Adrenal gland (tissue), 12 donors: ENCODE measurements around the gene IQCC. TPM values are rescaled to one million over a fixed set of nuclear protein-coding genes. Genes with fewer than 3 reads are reported as not detected.
A peak's percentile ranks its signal among the peaks of the same experiment; 100 is the strongest.

ENCODE experiments used
- DNase-seq, 7 donors: peaks; one replicate each; pipeline ENCODE4 v3.0.0-alpha.2; 2019 to 2020
- H3K27ac ChIP-seq, 5 donors: fragments of 200-600 bp; sonication (generic) in 4 of 5; 1 replicate in 3 of 5; 2 replicates in 2 of 5; pipeline versions ENCODE4 v1.5.1 to v1.8.0; 2016 to 2020; ENCODE audit warnings: mild to moderate bottlenecking in 1 of 5
- H3K27me3 ChIP-seq: fragments of 200-600 bp; 2 replicates; pipeline ENCODE4 v1.8.0; 2021
- H3K36me3 ChIP-seq, 2 donors: fragments of 200-600 bp; replicated peaks in 1 of 2; 1 replicate in 1 of 2; 2 replicates in 1 of 2; pipeline versions ENCODE4 v1.5.1 to v1.8.0; 2018 to 2022
- H3K4me1 ChIP-seq, 2 donors: fragments of 200-600 bp; replicated peaks in 1 of 2; 1 replicate in 1 of 2; 2 replicates in 1 of 2; pipeline versions ENCODE4 v1.5.1 to v1.8.0; 2018 to 2021
- H3K4me3 ChIP-seq, 4 donors: fragments of 200-600 bp; sonication (generic) in 3 of 4; one replicate each; pipeline ENCODE4 v1.5.1; 2016 to 2018
- H3K9me3 ChIP-seq, 3 donors: fragments of 200-600 bp; sonication (generic) in 1 of 3; replicated peaks in 1 of 3; 1 replicate in 2 of 3; 2 replicates in 1 of 3; pipeline versions ENCODE4 v1.5.1 to v1.8.0; 2016 to 2021
- CTCF ChIP-seq, 6 experiments: fragments of 450-650 bp in 4 of 6; fragments of 200-600 bp in 2 of 6; sonication (generic) in 1 of 6; IDR thresholded peaks; 1 replicate in 5 of 6; 2 replicates in 1 of 6; pipeline versions ENCODE4 v1.5.1 to v1.8.0; 2016 to 2021; ENCODE audit warnings: antibody characterized with exemption in 6 of 6, mild to moderate bottlenecking in 2 of 6, moderate library complexity in 1 of 6
- POLR2A ChIP-seq, 2 donors: fragments of 450-650 bp; IDR thresholded peaks; one replicate each; pipeline ENCODE4 v1.6.1; 2017; ENCODE audit warnings: antibody characterized with exemption in 2 of 2, mild to moderate bottlenecking in 2 of 2, moderate library complexity in 1 of 2
- WGBS, 4 donors: extraction: QIAGEN DNeasy Blood & Tissue Kit in 2 of 4; methylation state at CpG; one replicate each; pipeline versions ENCODE4 v1.1.5 to v1.1.7; 2013 to 2017; 5-methylcytosine and 5-hydroxymethylcytosine counted together
- intact Hi-C, 2 donors: fragments of 100-400 bp; cut with DNase I; formaldehyde crosslinking; loops; one replicate each; pipeline versions ENCODE4 v1.14.1 to v1.15.0; 2022 to 2023
- polyA plus RNA-seq, 3 donors: library from polyadenylated mRNA; stranded (reverse); fragments of 200-250 nt in 2 of 3; fragments of 350-450 nt in 1 of 3; fragmentation: Illumina TruSeq in 1 of 3; extraction: RNeasy Lipid Tissue Mini Kit (QIAGEN cat#74804) in 1 of 3; gene quantifications; one replicate each; pipeline ENCODE4 v1.2.3, GENCODE V29; 2013 to 2014
- total RNA-seq, 9 donors: library from RNA; depleted of rRNA in 4 of 9; stranded (reverse); fragments of >200 nt in 4 of 9; fragments of 120-200 nt in 1 of 9; fragmentation: NEBNext Ultra II Directional in 1 of 9; extraction: Animal tissue kit (Norgen Biotek cat#: 25700) in 1 of 9; gene quantifications; one replicate each; pipeline versions ENCODE4 v1.1.0 to v1.2.4, GENCODE V29; 2013 to 2023
- donor health status: healthy with polysubstance abuse.
- donor health status: Bipolar disorder and iron deficiency.
- donor health status: DM: yes; HTN: yes; CAD: no.
- donor health status: DM: no; HTN: no; CAD: no.
- donor health status: DM: no; HTN: no; CAD: no.
- donor health status: DM: yes; HTN: yes; CAD: no.

The IQCC gene
- total and polyA plus RNA-seq, 12 donors, result 1.5 to 3.9 (median 3.0) TPM

- H3K4me3 ChIP-seq, result peak overlapping the region; percentile 15 to 60 (median 45)
- intact Hi-C loops, result no loop called here
- peak; percentile 75 to 89 (median 81) for DNase-seq
- H3K27ac ChIP-seq, result peak overlapping the region; percentile 68 to 95 (median 83)
- no peaks in the 10 kb centered on the region for H3K27me3 ChIP-seq
- peaks cover 18 to 38% of the 10 kb centered on the region in 2 donors for H3K4me1 ChIP-seq
- peak in 1 of 6 experiments; percentile 1 for TF ChIP-seq CTCF (IDR thresholded peaks at IDR 0.05)
- TF ChIP-seq POLR2A (IDR thresholded peaks at IDR 0.05), result peak in 1 of 2 donors; percentile 62
- WGBS, 4 donors, result 1 to 7% (median 3%) methylated on average over 6 to 55 of the region's 55 CpGs
- no peaks in the 10 kb centered on the region for H3K9me3 ChIP-seq
- no peaks in the 10 kb centered on the region for H3K36me3 ChIP-seq
Measured at GRCh38 chr1:32241001-32241763, 35.7 kb downstream of the IQCC start.

GRCh38 chr1:32242341-32242851 is 36.9 kb downstream of the IQCC start:
- H3K27ac ChIP-seq, result peak overlapping the region in 2 of 5 donors; percentile 46 to 92

GRCh38 chr1:32246888-32247273 is 41.4 kb downstream of the IQCC start, which contains the start of gene FAM167B:
Gene FAM167B, plus strand, starts transcription at chr1:32247222. Its CDS starts 200 bp downstream, at chr1:32247422.
- TF ChIP-seq POLR2A (IDR thresholded peaks at IDR 0.05) (no peak), CTCF (IDR thresholded peaks at IDR 0.05) (no peak)
- H3K9me3 ChIP-seq, result no peaks in the 10 kb centered on the region
- 47 to 72% (median 60%) methylated on average over 2 to 3 of the region's 3 CpGs for WGBS, 4 donors
- DNase-seq, result peak in 6 of 7 donors; percentile 48 to 81 (median 63)
- intact Hi-C loops, result loop anchor here in 1 of 2 donors (5.0 kb wide), 1 partner anchor 45 kb away; the partner anchor contains the start of gene CCDC28B
- peaks cover 7 to 28% of the 10 kb centered on the region in 2 donors for H3K4me1 ChIP-seq
- no peaks in the 10 kb centered on the region for H3K36me3 ChIP-seq
- no peak within 1 kb of the TSS for H3K4me3 ChIP-seq
- H3K27me3 ChIP-seq, result no peaks in the 10 kb centered on the region
- H3K27ac ChIP-seq, result peak within 1 kb of the TSS in 4 of 5 donors; percentile 32 to 89 (median 60)

More at GRCh38 chr1:32242341-32242851, 36.9 kb downstream of the IQCC start:
- intact Hi-C loops, result no loop called here
- WGBS, 4 donors, result 27 to 35% (median 34%) methylated on average over 6 to 7 of the region's 7 CpGs
- Histone ChIP-seq H3K27me3 (no peaks in the 10 kb centered on the region), H3K4me1 (peaks cover 12 to 33% of the 10 kb centered on the region in 2 donors), H3K4me3 (peak overlapping the region in 1 of 4 donors; percentile 13), H3K36me3 (no peaks in the 10 kb centered on the region), H3K9me3 (no peaks in the 10 kb centered on the region)
- DNase-seq, result peak in 1 of 7 donors; percentile 31
- no peak for TF ChIP-seq POLR2A (IDR thresholded peaks at IDR 0.05)
- no peak for TF ChIP-seq CTCF (IDR thresholded peaks at IDR 0.05)

- Histone ChIP-seq H3K4me3 (no peak overlapping the region), H3K27me3 (no peaks in the 10 kb centered on the region), H3K9me3 (no peaks in the 10 kb centered on the region), H3K27ac (peak overlapping the region in 4 of 5 donors; percentile 32 to 89 (median 60)), H3K4me1 (peaks cover 1 to 23% of the 10 kb centered on the region in 2 donors), H3K36me3 (no peaks in the 10 kb centered on the region)
- TF ChIP-seq POLR2A (IDR thresholded peaks at IDR 0.05) (no peak), CTCF (IDR thresholded peaks at IDR 0.05) (no peak)
- DNase-seq, result no peak
- 72 to 97% (median 82%) methylated on average over 4 to 12 of the region's 12 CpGs for WGBS, 4 donors
- intact Hi-C loops, result loop anchor here in 1 of 2 donors (5.0 kb wide), 1 partner anchor 45 kb away; the partner anchor contains the start of gene CCDC28B
Measured at GRCh38 chr1:32247452-32247851, 42.0 kb downstream of the IQCC start.
